ENCODE data around the gene PIK3CG.
"Not testable (repeated sequence)": the region's sequence is repeated elsewhere in the genome, so short reads cannot be mapped to it uniquely, and the experiment has no call there.

GRCh38 chr7:106938122-106938521, 73.0 kb downstream of the PIK3CG start:
- not testable (repeated sequence) for TF ChIP-seq POLR2AphosphoS5, POLR2A (IDR thresholded peaks at IDR 0.05)
- TF ChIP-seq, protein P1, sequence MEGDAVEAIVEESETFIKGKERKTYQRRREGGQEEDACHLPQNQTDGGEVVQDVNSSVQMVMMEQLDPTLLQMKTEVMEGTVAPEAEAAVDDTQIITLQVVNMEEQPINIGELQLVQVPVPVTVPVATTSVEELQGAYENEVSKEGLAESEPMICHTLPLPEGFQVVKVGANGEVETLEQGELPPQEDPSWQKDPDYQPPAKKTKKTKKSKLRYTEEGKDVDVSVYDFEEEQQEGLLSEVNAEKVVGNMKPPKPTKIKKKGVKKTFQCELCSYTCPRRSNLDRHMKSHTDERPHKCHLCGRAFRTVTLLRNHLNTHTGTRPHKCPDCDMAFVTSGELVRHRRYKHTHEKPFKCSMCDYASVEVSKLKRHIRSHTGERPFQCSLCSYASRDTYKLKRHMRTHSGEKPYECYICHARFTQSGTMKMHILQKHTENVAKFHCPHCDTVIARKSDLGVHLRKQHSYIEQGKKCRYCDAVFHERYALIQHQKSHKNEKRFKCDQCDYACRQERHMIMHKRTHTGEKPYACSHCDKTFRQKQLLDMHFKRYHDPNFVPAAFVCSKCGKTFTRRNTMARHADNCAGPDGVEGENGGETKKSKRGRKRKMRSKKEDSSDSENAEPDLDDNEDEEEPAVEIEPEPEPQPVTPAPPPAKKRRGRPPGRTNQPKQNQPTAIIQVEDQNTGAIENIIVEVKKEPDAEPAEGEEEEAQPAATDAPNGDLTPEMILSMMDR (IDR thresholded peaks at IDR 0.05), result not testable (repeated sequence)
